Measurements from ENCODE around the gene CAAP1. TPM values are rescaled to one million over a fixed set of nuclear protein-coding genes. Genes with fewer than 3 reads are reported as not detected.
"Not testable (repeated sequence)": the region's sequence is repeated elsewhere in the genome, so short reads cannot be mapped to it uniquely, and the experiment has no call there.

CAAP1 gene
- total RNA-seq, 1 donor from 2014 or later, result 16.7 TPM

GRCh38 chr9:26850995-26851394 lies 41.6 kb downstream of the CAAP1 start:
- TF ChIP-seq EZH2 (IDR thresholded peaks at IDR 0.05; ENCODE audit: insufficient read depth, low read length) (no peak), CTCF (IDR thresholded peaks at IDR 0.05; ENCODE audit: insufficient read depth, low read depth, low read length) (no peak)
- DNase-seq (ENCODE audit: low read depth) (no peak), FAIRE-seq (no peak)
- Mint-ChIP-seq H3K27ac (ENCODE audit: unreplicated experiment) (no peak overlapping the region), H3K9me3 (ENCODE audit: unreplicated experiment) (no peaks in the 10 kb centered on the region), H3K36me3 (ENCODE audit: low read depth, unreplicated experiment) (peaks cover 2% of the 10 kb centered on the region), H3K4me1 (ENCODE audit: low read depth, unreplicated experiment) (no peaks in the 10 kb centered on the region), H3K4me3 (ENCODE audit: unreplicated experiment) (no peak overlapping the region), H3K27me3 (ENCODE audit: low read depth, unreplicated experiment) (no peaks in the 10 kb centered on the region)
- Histone ChIP-seq H2AFZ (ENCODE audit: low read depth, low read length) (no peak overlapping the region), H3K79me2 (ENCODE audit: insufficient read depth, low read length) (no peaks in the 10 kb centered on the region), H3K27ac (ENCODE audit: low read depth, low read length) (no peak overlapping the region), H4K20me1 (ENCODE audit: insufficient read depth, low read length) (no peaks in the 10 kb centered on the region), H3K4me1 (ENCODE audit: insufficient read depth, low read length) (no peaks in the 10 kb centered on the region), H3K9me3 (ENCODE audit: insufficient read depth, low read depth, low read length) (no peaks in the 10 kb centered on the region), H3K36me3 (ENCODE audit: insufficient read depth, low read length) (peaks cover 6% of the 10 kb centered on the region), H3K4me3 (ENCODE audit: insufficient read depth, low read depth, low read length) (no peak overlapping the region), H3K27me3 (ENCODE audit: insufficient read depth, low read length) (no peaks in the 10 kb centered on the region), H3K4me2 (ENCODE audit: low read length) (no peak overlapping the region), H3K9ac (ENCODE audit: low read length) (no peak overlapping the region)

GRCh38 chr9:26833792-26834191 lies 58.8 kb downstream of the CAAP1 start:
- TF ChIP-seq EZH2 (IDR thresholded peaks at IDR 0.05; ENCODE audit: insufficient read depth, low read length), result no peak
- TF ChIP-seq CTCF (IDR thresholded peaks at IDR 0.05; ENCODE audit: insufficient read depth, low read depth, low read length), result no peak
- DNase-seq (ENCODE audit: low read depth) (no peak), FAIRE-seq (no peak)
- Histone ChIP-seq H3K4me1 (ENCODE audit: insufficient read depth, low read length) (no peaks in the 10 kb centered on the region), H2AFZ (ENCODE audit: low read depth, low read length) (no peak overlapping the region), H3K27me3 (ENCODE audit: insufficient read depth, low read length) (no peaks in the 10 kb centered on the region), H3K79me2 (ENCODE audit: insufficient read depth, low read length) (no peaks in the 10 kb centered on the region), H3K36me3 (ENCODE audit: insufficient read depth, low read length) (no peaks in the 10 kb centered on the region), H3K9me3 (ENCODE audit: insufficient read depth, low read depth, low read length) (no peaks in the 10 kb centered on the region), H3K9ac (ENCODE audit: low read length) (no peak overlapping the region), H3K27ac (ENCODE audit: low read depth, low read length) (no peak overlapping the region), H3K4me3 (ENCODE audit: insufficient read depth, low read depth, low read length) (no peak overlapping the region), H3K4me2 (ENCODE audit: low read length) (no peak overlapping the region), H4K20me1 (ENCODE audit: insufficient read depth, low read length) (no peaks in the 10 kb centered on the region)
- Mint-ChIP-seq H3K4me3 (ENCODE audit: unreplicated experiment) (no peak overlapping the region), H3K4me1 (ENCODE audit: low read depth, unreplicated experiment) (peaks cover 5% of the 10 kb centered on the region), H3K9me3 (ENCODE audit: unreplicated experiment) (peaks cover 6% of the 10 kb centered on the region), H3K27me3 (ENCODE audit: low read depth, unreplicated experiment) (no peaks in the 10 kb centered on the region), H3K27ac (ENCODE audit: unreplicated experiment) (no peak overlapping the region), H3K36me3 (ENCODE audit: low read depth, unreplicated experiment) (peaks cover 6% of the 10 kb centered on the region)

GRCh38 chr9:26828391-26828955 lies 64.1 kb downstream of the CAAP1 start:
- H3K4me3 ChIP-seq (ENCODE audit: insufficient read depth, low read depth, low read length); H3K79me2 ChIP-seq (ENCODE audit: insufficient read depth, low read length); H3K27ac Mint-ChIP-seq (ENCODE audit: unreplicated experiment); DNase-seq (ENCODE audit: low read depth); FAIRE-seq; H2AFZ ChIP-seq (ENCODE audit: low read depth, low read length); H3K9me3 Mint-ChIP-seq (ENCODE audit: unreplicated experiment); H3K36me3 ChIP-seq (ENCODE audit: insufficient read depth, low read length); H3K27me3 Mint-ChIP-seq (ENCODE audit: low read depth, unreplicated experiment); H3K4me1 ChIP-seq (ENCODE audit: insufficient read depth, low read length); H3K4me3 Mint-ChIP-seq (ENCODE audit: unreplicated experiment); H3K27me3 ChIP-seq (ENCODE audit: insufficient read depth, low read length); H3K4me2 ChIP-seq (ENCODE audit: low read length); H4K20me1 ChIP-seq (ENCODE audit: insufficient read depth, low read length); H3K9me3 ChIP-seq (ENCODE audit: insufficient read depth, low read depth, low read length); H3K36me3 Mint-ChIP-seq (ENCODE audit: low read depth, unreplicated experiment); H3K9ac ChIP-seq (ENCODE audit: low read length); H3K4me1 Mint-ChIP-seq (ENCODE audit: low read depth, unreplicated experiment); H3K27ac ChIP-seq (ENCODE audit: low read depth, low read length): not testable (repeated sequence)
